Ammon's horn (tissue), 1 donor: ENCODE results near the gene STX10.
A peak's percentile ranks its signal among the peaks of the same experiment; 100 is the strongest.
"Not testable (repeated sequence)": the region's sequence is repeated elsewhere in the genome, so short reads cannot be mapped to it uniquely, and the experiment has no call there.

Experiments
- DNase-seq: peaks from one replicate; pipeline ENCODE4 v3.0.0-alpha.2; 2016; ENCODE audit warnings: low spot score

STX10 gene

GRCh38 chr19:13150187-13150930, at the start of gene STX10, which contains the start of gene IER2:
TSS of gene STX10 (minus strand) at chr19:13150375. CDS start at chr19:13150173, 202 bp downstream.
TSS of gene IER2 (plus strand) at chr19:13150411. CDS start at chr19:13153187, 2,776 bp downstream.
- peak; percentile 97 for DNase-seq

GRCh38 chr19:13198634-13199033, 48.5 kb upstream of the STX10 start:
- DNase-seq: no peak

- DNase-seq: no peak
Observed at GRCh38 chr19:13195678-13196077, 45.5 kb upstream of the STX10 start.

GRCh38 chr19:13190781-13191540, 40.8 kb upstream of the STX10 start:
- no peak for DNase-seq

- DNase-seq: no peak
Observed at GRCh38 chr19:13189600-13189999, 39.4 kb upstream of the STX10 start.

- DNase-seq: no peak
Observed at GRCh38 chr19:13187419-13187818, 37.2 kb upstream of the STX10 start.

- DNase-seq: not testable (repeated sequence)
Observed at GRCh38 chr19:13186688-13187087, 36.5 kb upstream of the STX10 start.

GRCh38 chr19:13185763-13186657, 35.8 kb upstream of the STX10 start:
- not testable (repeated sequence) for DNase-seq

GRCh38 chr19:13184926-13185325, 34.8 kb upstream of the STX10 start:
- DNase-seq: not testable (repeated sequence)

GRCh38 chr19:13181747-13182388, 31.7 kb upstream of the STX10 start:
- DNase-seq: peak; percentile 73

GRCh38 chr19:13178291-13178690, 28.1 kb upstream of the STX10 start:
- DNase-seq: not testable (repeated sequence)

- DNase-seq: not testable (repeated sequence)
Observed at GRCh38 chr19:13177584-13177983, 27.4 kb upstream of the STX10 start.

- DNase-seq: no peak
Observed at GRCh38 chr19:13176345-13176744, 26.2 kb upstream of the STX10 start.

GRCh38 chr19:13173139-13173737, 23.1 kb upstream of the STX10 start:
- no peak for DNase-seq

GRCh38 chr19:13172346-13173138, 22.4 kb upstream of the STX10 start:
- peak; percentile 38 for DNase-seq

- DNase-seq: no peak
Observed at GRCh38 chr19:13171146-13171545, 21.0 kb upstream of the STX10 start.

- DNase-seq: no peak
Observed at GRCh38 chr19:13169769-13170168, 19.6 kb upstream of the STX10 start.

GRCh38 chr19:13166151-13166550, 16.0 kb upstream of the STX10 start:
- not testable (repeated sequence) for DNase-seq

GRCh38 chr19:13165162-13165997, 15.2 kb upstream of the STX10 start:
- DNase-seq: no peak
